GM21737 (cell line): ENCODE results near the gene C17orf50.

ENCODE experiments used
- ATAC-seq: cut with Tn5 transposase; IDR thresholded peaks from one replicate; pipeline ENCODE4 v1.9.1; 2021; ENCODE audit warnings: mild to moderate bottlenecking, moderate library complexity; ENCODE audit not compliant: unreplicated experiment

C17orf50 gene

DNA sequence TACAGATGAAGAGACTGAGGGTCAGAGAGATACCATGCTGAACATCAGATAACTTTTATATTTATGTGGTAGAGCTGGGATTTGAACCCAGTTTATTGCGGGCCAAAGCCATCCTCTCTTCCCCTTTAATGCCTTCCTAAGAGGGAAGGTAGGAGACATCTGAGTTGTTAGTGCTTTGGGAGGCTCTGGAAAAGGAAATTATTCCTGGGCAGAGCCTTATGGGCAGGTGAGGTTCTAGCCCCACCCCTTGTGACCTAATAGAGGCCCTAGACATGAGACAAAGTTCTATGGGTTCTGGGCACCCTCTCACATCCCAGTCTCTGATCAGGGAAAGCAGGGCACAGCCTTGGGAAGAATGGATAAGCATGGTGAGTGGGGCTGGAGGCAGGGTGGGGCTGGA is at the start of gene C17orf50:
TSS of gene C17orf50 (plus strand) at position 301 of the 400 bp plus-strand sequence. CDS start at position 356, 55 bp downstream.
- no peak for ATAC-seq

DNA sequence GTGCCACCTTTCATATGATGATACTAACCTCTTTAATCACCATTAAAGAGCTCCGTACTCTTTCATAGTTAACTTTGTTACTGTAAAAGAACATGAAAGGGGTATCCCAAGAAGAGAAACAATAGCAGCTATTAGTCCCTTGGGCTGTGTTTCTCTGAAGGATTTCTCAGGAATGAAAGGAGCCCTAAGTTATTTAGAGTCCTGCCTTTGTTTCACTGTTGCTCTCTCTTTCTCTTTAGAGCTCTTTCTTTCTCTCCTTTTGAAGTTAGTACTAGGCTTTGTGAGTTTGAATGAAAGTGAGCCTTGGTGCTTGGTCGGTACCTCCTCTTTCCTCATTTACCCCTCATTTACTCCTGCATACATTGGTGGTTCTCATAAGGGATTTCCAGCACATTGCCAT is 49.7 kb upstream of the C17orf50 start:
- ATAC-seq, result no peak

DNA sequence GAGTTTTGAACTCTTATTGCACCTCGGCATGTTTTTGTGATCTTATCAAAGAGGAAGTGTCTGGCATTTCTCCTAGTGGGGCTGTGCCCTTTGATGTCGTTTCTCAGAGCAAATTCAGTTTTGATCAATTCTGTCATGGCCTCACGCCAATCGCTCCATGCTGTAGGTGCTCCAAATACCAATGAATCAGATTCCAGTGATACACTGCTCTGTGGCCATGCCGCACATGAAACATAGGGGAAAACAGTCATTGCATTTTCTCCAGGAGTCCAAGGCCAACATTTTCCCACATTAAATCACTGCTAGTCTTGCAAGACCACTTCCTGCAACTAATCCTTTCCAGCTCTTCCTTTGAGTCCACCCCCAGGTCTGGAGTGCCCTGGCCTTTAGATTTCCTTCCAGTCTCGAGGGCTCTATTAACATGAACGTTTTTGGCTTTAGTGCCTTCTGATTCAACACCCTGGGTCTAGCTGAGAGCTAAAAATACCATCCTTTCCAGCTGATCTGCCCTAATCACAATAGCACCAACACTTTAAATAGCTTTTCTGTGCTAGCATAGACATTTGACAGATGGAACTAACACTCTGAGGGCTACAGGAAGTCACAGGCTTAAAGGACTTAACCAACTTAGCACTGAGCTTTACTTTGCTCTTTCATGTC is 47.5 kb upstream of the C17orf50 start:
- ATAC-seq, result no peak

DNA sequence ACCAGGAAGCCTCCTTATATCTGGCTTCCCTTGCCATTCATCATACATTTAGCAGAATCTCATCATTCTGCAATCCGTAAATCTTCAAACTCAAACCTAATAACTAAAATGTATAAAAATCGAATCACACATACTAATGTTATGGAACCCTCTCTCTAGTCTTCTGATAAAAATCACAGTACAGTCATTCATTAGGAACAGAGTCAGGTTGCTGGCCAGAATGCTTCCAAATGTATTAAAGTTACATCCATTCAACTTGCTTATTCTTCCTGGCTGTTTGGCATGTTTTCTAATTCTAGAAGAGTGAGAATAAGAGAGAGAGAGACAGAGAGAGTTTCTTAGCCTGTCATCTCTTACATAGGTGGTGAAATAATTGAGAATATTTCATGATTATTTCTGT is 45.7 kb upstream of the C17orf50 start:
- no peak for ATAC-seq

DNA sequence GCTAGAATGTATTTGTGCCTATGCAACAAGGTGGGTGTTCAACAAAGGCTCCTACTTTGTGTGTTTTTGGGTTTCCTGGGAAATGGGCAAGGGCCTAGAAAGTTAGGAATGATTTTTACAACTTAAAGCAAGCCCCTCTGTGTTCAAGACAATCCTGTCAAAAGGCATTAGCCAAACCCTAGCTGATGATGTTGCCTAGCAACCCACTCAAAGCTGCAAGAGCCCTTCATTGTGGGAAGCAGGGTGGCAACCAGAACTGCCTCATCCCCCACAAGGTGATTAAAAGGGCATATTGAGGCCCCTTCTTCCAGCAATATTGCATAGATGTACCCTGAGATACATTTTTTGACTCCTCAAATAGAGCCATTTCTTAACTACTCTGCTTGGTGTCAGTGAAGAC is 45.3 kb upstream of the C17orf50 start:
- ATAC-seq, result no peak

DNA sequence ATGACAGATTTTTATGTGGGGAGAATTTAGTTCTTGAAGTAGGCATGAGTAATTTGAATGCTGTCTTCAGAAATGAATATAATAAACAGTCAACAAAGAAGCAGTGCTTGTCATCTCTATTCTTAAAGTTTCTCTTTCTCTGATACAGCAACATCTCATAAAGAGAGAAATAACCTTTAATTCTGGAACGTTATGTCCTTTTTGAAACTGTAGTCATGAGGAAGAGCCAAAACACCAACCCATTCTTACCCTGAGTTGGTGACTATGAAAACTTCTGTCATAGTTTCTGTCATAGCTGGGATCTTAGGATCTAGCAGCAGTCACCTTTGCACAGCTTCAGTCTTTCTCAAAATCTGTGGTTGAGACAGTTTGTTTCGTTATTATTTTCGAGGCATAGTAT is 44.5 kb upstream of the C17orf50 start:
- no peak for ATAC-seq

DNA sequence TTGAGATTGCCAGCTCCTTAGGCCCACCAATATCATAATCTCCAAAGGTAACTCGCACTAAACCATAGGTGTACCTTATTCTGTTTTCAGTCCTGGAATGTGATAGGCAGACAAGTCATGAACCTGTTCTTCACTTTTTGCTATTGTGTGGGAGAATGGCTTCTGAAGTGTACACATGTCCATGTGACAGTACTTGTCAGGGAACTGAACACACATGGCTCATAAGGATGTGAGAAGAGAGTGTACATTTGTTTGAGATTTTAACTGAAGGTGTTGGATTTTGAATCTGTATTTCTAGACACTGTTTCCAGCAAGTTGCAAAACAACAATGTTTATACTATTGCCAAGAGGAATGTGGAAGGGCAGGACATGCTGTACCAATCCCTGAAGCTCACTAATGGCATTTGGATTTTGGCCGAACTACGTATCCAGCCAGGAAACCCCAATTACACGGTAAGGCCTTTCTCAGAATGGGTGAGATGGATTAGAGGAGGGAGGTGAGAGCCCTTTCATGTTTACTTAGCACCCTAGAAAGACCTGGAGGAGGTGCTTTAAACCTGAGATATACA is 43.7 kb upstream of the C17orf50 start:
- no peak for ATAC-seq

DNA sequence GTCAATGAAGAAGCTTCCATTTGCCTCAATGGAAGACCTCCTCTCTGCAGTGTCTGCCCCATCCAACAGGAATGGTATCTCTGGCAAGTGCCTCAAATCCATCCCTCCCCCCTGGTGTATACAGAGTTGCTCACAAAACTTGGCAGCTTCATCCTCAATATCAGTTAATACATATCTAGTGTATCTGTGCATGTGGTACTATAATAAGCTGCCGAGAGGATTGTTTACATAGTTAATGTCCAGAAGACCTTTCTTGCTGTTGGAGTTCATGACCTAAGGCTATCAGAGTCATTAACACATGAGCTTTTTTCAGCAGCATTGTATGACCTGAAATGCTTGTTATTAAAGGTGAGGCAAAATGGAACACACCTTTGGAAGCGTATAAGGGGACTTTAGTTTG is 43.2 kb upstream of the C17orf50 start:
- ATAC-seq, result no peak

DNA sequence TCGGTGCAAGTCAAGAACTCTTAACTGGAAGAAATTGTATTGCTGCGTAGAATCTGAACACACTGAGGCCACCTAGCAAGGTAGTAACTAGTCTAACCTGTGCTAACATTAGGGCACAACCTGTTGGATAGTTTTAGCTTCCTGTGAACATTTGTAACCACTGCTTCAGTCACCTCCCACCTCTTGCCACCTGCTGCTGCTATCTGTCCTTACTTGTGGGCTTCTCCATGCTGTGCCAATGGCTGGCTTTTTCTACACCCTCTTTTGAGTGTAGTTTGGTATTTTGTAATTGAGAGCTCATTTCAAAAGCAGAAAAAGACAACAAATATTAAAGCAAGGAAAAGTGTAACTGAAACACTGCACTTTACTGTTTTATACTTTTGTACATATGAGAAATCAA is 37.0 kb upstream of the C17orf50 start:
- no peak for ATAC-seq

DNA sequence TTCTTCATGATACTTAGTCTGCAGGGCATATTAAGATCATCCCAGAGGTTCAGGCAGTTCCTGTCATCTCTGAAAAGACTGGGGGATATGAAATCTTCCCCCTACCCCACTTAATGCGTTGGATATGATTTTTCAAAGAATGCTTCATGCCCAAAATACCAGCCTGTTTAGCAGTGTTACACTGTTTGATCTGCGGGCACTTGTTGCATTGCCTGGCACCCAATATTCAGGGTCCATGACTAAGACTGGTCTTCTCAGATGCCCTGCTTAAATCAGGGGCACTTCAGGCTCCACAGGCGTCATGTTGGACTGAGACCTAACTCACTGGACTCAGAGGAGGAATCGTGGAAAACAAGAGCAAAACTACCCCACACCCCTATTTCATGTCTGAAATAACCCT is 35.6 kb upstream of the C17orf50 start:
- no peak for ATAC-seq

DNA sequence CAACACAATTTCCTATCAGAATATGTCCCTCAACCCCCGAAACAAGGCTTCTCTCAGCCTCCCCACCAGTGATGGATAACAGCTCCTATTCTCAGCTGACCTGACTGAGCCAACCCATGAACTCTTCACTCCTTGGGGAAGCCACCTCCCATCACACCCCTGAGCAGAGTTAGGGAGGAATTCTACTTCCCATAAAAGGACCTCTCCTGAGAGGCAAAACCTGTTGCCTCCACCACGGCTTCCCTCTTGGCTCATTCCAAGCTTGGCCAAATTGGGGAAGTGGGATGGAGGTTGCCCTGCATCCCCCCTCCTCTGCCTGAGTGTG is 34.9 kb upstream of the C17orf50 start:
- no peak for ATAC-seq

DNA sequence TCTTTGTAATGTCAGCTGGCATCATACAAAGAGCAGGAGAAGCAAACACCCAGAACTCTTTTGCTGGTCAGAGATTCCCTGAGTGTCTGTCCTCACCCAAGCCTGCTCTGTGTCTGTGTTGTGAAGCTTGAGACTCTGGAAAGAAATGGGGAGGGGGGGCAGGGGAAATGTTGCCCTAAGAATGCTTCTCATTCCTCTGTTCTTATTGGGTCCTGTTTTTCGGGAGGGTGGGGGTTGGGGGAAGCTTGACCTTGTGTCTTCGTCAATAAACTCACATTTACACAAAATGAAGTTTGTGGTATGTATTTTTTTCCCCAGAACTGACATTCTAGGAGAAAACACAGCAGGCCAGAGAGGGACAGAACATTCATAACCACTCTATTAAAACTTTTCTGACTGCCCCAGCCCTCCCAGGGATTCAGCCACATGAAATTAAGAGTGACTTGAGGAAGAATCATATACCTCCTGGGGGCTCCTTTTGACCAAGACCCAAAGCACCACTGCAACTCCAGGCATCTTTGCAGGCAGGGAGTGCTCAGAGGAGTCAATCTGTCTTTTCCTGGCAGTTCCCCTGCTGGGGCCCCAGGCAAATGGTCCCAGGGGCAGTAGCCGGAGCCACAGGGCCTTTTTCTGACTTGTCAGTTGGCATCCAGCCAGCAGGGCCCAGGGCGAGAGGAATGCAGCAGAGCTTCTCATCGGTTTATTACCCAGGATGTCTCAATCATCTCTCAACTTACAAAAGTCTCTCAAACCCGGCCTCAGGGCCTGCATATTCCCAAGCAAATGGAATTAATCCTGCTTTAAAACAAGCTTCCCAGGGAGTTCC is 34.3 kb upstream of the C17orf50 start:
- no peak for ATAC-seq

DNA sequence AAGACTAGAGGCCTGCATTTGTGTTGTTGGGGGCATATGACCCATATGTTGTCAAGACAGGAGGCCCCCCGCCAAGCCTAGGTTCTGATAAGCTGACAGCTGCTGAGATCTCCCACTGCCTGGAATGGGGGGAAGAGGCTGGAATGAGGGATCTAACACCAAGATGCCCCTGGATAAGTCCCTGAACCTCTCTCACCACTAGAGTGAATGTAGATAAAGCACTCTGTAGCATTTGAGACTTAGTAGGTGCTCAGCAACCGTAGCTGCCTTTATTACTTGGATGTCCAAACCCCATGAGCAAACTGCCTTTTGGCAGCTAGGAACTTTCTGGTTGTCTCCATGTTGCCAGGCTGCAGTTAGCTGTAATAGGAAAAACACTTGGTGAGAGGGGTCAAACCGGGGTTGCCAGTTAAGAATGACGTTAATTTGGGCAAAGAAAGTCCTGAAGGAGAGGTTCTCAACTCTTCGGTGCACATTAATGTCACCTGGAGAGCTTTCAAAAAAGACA is 33.7 kb upstream of the C17orf50 start:
- ATAC-seq, result no peak

DNA sequence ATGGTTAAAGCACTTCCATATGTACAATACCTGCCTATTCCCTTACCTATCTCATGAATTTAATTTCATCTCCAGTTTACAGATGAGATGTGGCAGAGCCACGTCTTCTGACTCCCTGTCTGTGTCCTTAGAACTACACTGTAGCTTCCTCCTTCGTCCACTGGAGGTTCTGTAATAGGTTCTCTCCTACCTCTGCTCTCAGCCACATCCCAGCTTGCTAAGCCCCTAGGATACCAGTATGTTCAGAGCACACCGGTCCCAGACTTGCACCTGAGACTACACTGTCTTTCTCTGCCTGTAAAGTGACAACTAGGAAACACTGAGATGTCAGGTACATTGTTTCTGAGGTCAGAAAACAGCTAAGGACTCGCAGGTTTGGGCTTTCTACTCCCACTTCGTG is 33.1 kb upstream of the C17orf50 start:
- no peak for ATAC-seq

DNA sequence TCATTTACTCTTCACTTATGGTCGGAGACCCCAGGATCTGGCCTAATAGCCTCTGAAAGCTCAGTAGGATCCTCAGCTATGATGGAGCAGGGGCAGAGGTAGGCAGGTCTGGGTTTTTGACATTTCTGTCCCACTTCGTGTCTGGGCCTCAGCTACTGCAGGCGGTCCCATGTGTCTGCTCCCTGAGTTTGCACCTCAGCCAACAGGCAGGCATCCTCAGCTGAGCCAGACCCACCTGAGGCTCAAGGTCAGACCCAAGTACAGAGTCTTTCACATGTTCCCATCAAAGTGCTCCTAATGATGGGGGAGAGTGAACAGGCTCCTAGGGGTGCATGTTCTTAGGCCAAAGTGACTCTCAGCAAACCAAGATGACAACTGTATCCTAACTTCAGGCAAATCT is 32.1 kb upstream of the C17orf50 start:
- no peak for ATAC-seq

DNA sequence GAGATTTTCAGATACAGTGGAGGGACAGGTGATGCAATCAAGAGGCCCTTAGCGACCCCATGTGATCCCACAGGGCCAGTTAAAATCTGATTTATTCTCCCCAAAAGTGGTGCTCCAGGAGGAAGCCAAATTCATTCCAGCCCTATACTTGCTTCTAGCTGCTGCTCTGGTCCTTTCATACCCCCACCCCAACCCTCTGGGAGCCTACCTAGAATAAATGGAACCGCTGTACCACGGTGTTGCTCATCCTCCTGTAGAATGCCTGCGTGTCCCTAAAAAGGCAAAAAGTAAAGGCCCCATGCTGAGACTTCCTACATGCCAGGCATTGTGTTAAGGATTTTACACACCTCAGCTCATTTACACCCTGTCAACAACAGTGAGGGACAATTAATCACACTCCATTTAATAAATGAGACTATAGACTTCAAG is 31.3 kb upstream of the C17orf50 start:
- ATAC-seq, result no peak

DNA sequence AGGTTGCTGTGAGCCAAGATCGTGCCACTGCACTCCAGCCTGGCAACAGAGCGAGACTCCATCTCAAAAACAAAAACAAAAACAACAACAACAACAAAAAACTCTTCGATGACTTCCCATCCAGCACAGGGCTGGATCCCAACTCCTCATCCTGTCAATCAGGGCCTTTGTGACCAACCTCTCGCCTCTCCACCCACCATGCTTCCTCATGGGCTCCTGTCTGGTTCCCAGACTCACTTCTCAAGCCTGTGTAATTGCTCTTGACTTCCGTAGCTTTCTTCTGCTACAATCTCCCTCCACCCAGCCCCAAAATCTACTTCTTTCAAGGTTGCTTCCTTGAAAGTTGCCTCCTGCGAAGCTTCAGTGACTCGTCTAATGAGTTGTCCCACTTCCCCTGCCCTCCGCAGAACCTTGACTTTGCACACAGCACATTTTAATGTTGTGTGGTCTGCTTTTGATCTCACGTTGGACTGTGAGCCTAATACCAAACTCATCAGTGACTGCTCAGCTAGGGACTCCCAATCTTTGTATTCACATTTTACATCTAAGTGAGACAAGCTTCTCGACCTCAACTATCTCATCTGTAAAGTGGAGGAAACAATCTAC is 30.2 kb upstream of the C17orf50 start:
- ATAC-seq, result no peak

DNA sequence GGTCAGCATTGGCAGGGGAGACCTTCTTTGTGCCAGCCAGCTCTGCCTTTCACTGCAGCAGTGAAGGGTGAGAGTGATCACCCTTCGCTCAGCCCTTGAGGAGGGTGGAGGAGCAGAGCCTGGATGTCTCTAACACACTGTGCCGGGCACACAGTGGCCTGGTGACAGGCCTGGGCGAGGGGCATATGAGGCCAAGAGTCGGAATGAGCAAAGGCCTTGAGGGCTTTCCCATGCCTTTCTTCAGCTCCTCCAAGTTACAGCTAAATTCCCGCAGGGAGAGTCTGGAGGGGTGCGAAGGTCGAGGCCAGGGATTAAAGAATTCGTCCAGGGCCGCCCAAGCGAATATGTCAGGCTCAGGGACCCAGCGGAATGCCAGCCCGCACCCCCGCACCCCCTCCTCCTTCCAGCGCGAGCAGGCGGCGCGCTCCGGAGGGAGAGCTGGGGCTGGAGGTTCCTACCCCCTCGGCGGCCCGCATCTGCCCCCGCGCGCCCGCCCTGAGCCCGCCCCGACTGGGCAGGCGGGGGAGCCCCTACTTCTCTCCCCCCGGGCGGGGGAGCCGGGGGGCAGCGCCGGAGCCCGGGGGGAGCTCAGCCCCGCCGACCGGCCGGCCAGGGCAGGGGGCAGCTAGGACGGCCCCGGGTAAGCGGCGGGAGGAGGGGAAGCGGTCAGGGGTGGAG is 29.3 kb upstream of the C17orf50 start, which contains the start of gene RASL10B:
TSS of gene RASL10B (plus strand) at position 401 of the 678 bp plus-strand sequence. CDS start 3,546 bp downstream, outside the sequence.
- no peak for ATAC-seq

DNA sequence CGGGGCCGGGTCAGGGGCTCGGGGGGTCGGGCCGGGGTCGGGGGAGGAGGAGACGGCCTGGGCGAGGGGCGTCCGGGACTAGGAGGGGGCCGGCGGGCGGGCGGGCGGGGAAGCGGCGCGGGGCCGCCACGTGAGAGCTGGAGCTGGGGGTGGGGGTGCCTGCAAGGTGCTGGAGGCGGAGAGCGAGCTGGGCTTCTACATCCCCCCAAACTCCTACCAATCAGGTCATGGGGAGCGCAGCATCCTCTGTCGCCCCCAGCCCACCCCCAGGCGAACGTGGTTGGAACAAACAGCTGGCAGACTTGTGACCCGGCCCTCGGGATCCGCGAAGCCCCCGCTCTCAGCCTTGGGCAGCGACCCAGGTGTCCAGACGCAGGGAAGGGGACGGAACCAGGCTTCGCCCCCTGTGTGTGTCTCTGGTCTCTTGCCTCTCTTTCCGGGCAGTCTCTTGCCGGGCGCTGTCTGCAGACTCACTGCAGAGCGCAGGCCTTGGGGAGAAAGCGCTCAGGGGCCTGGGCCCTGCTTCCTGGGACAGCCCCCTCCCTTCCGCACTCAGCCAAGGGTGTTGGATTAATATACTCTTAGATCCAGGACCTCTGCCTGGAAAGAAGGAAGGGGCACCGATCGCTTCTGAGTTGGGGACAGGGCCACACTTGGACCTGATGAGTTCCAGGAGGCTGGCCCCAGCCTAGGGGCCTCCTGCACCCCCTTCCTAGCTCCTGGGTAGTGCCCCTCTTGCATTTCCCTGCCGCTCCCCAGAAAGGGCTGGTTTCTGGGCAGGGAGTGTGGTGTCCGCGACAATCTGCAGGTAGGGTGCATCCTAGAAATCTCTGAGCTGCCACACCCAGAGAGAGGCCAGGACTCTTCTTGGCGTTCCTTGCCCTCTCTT is 28.5 kb upstream of the C17orf50 start:
- ATAC-seq, result no peak

DNA sequence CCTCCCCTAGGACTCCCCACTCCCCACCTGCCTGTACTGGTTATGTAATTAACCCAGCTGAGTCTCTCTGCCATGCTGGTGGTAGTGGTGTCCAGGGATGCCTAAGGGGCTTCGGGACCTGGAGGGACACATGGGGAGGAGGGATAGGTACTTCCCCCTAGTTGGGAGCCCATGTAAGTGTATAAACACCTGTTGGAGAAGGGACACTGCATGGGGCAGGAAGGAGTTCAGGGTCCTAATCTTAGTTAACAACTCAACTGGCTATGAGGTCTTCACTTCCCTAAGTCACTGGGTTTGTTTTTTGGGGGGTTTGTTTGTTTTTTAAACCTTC is 27.9 kb upstream of the C17orf50 start:
- ATAC-seq, result no peak
